ENCODE results near the gene SPAG16. TPM values are rescaled to one million over a fixed set of nuclear protein-coding genes. Genes with fewer than 3 reads are reported as not detected.

The SPAG16 gene
- total RNA-seq, 4 donors from 2014 or later = 25.5 to 42.7 (median 27.8) TPM

- TF ChIP-seq POLR2A (IDR thresholded peaks at IDR 0.05) (no peak), CTCF (IDR thresholded peaks at IDR 0.05) (no peak), EP300 (IDR thresholded peaks at IDR 0.05) (no peak)
- DNase-seq (ENCODE audit: low spot score in 2 of 2) = no peak
- H3K4me1 ChIP-seq = no peaks in the 10 kb centered on the region
- H3K27me3 ChIP-seq = no peaks in the 10 kb centered on the region
- H3K27ac ChIP-seq = no peak overlapping the region
- no peaks in the 10 kb centered on the region for H3K9me3 ChIP-seq
- H3K4me3 ChIP-seq = no peak overlapping the region
- 69 to 76% methylated on average over 10 of the region's 10 CpGs for WGBS, 2 donors
- no peaks in the 10 kb centered on the region for H3K36me3 ChIP-seq
Measured at GRCh38 chr2:213764849-213765248, 480.6 kb downstream of the SPAG16 start.

GRCh38 chr2:213766062-213766461, 481.8 kb downstream of the SPAG16 start:
- DNase-seq (ENCODE audit: low spot score in 2 of 2) = no peak
- Histone ChIP-seq H3K4me1 (no peaks in the 10 kb centered on the region), H3K9me3 (no peaks in the 10 kb centered on the region), H3K36me3 (no peaks in the 10 kb centered on the region), H3K4me3 (no peak overlapping the region), H3K27ac (no peak overlapping the region), H3K27me3 (no peaks in the 10 kb centered on the region)
- 69 to 77% methylated on average over 1 of the region's 1 CpG for WGBS, 2 donors
- TF ChIP-seq CTCF (IDR thresholded peaks at IDR 0.05) (no peak), POLR2A (IDR thresholded peaks at IDR 0.05) (no peak), EP300 (IDR thresholded peaks at IDR 0.05) (no peak)

- 48 to 53% methylated on average over 3 of the region's 3 CpGs for WGBS, 2 donors
- TF ChIP-seq POLR2A (IDR thresholded peaks at IDR 0.05) (no peak), CTCF (IDR thresholded peaks at IDR 0.05) (no peak), EP300 (IDR thresholded peaks at IDR 0.05) (no peak)
- H3K9me3 ChIP-seq = peaks cover 0 to 1% (median 0%) of the 10 kb centered on the region in 4 donors
- no peak overlapping the region for H3K27ac ChIP-seq
- no peaks in the 10 kb centered on the region for H3K36me3 ChIP-seq
- no peak for DNase-seq (ENCODE audit: low spot score in 2 of 2)
- no peaks in the 10 kb centered on the region for H3K4me1 ChIP-seq
- H3K4me3 ChIP-seq = no peak overlapping the region
- no peaks in the 10 kb centered on the region for H3K27me3 ChIP-seq
Measured at GRCh38 chr2:213766465-213766901, 482.2 kb downstream of the SPAG16 start.

- 84 to 88% methylated on average over 2 of the region's 2 CpGs for WGBS, 2 donors
- no peaks in the 10 kb centered on the region for H3K4me1 ChIP-seq
- TF ChIP-seq CTCF (IDR thresholded peaks at IDR 0.05) (no peak), POLR2A (IDR thresholded peaks at IDR 0.05) (no peak), EP300 (IDR thresholded peaks at IDR 0.05) (no peak)
- no peak overlapping the region for H3K4me3 ChIP-seq
- no peak overlapping the region for H3K27ac ChIP-seq
- DNase-seq (ENCODE audit: low spot score in 2 of 2) = no peak
- no peaks in the 10 kb centered on the region for H3K27me3 ChIP-seq
- H3K9me3 ChIP-seq = no peaks in the 10 kb centered on the region
- no peaks in the 10 kb centered on the region for H3K36me3 ChIP-seq
Measured at GRCh38 chr2:213787869-213788268, 503.6 kb downstream of the SPAG16 start.

- Histone ChIP-seq H3K4me1 (no peaks in the 10 kb centered on the region), H3K27me3 (no peaks in the 10 kb centered on the region), H3K27ac (no peak overlapping the region), H3K9me3 (no peaks in the 10 kb centered on the region), H3K36me3 (no peaks in the 10 kb centered on the region), H3K4me3 (no peak overlapping the region)
- 65 to 74% methylated on average over 1 of the region's 1 CpG for WGBS, 2 donors
- DNase-seq (ENCODE audit: low spot score in 2 of 2) = no peak
- TF ChIP-seq CTCF (IDR thresholded peaks at IDR 0.05) (no peak), EP300 (IDR thresholded peaks at IDR 0.05) (no peak), POLR2A (IDR thresholded peaks at IDR 0.05) (no peak)
Measured at GRCh38 chr2:213789940-213790339, 505.7 kb downstream of the SPAG16 start.

Data from tibial nerve (tissue), 4 donors.